GM18517 (cell line): Measurements from ENCODE around the gene KRTAP5-3.

Experiments
- ATAC-seq: cut with Tn5 transposase; IDR thresholded peaks from one replicate; pipeline ENCODE4 v1.9.1; 2021; ENCODE audit warnings: mild to moderate bottlenecking, moderate library complexity; ENCODE audit not compliant: unreplicated experiment

KRTAP5-3 gene

DNA sequence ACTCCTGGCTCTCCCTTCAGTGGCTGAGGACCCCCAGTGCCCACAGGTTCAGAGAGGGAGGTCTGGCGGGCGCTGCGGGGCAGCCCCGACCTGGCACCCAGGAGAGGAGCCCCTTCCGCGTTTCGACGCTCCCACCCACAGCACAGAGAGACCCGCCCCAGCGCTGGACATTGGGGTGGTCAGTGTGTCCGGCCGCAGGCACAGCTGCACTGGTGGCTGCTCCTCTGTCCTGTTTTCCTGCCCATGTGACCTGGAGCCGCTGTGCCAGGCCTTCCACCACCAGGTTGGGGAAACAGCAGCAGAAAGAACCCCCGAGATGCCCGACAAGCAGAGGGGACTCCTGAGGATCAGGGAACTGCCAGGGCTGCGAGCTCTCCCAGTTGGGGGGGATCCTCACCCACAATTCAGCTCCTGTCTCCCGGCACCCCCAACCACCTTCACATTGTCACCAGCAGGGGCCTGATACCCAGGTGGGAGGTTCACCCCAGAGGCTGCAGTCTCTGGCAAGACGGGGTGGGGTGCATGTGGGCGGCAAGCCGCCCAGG lies 35.0 kb upstream of the KRTAP5-3 start:
- no peak for ATAC-seq

DNA sequence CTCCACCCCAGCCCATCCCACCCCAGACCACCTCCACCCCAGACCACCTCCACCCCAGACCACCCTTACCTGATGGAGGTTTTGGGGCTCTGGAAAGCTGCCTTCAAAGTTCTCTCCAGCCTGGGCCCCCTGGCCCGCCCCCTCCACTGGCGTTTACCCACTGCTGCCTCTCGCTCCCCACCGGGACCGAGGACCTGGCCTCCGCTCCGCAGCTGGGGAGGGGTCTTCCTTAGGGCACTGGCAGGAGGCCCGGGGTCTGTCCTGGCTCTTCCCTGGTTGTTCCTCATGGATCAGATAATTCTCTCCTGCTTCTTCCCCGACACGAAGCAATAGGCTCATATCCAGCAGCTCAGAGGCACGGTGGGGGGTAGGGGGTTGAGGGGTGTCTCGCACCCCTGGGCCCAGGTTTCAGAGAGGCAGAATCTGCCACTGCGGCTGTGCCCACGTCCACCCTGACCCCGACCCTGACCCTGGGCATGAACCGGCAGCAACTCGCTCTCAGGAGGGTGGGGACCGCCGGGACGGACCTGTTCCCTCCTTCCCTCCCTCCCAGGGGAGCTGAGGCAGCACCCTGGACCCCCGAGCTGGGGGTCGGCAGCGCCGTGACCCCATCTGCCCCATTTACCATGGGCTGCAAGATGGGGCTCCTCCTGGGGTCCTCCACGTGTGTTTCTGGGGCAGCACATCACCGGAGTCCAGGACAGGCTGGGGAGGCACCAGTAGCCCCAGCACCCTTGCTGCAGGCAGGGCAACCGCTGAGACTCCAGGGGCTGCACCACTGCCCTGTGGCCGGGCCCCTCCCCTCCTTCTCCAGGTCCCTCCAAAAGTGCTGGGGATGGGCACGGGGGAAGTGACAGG lies 34.3 kb upstream of the KRTAP5-3 start:
- ATAC-seq, result no peak

DNA sequence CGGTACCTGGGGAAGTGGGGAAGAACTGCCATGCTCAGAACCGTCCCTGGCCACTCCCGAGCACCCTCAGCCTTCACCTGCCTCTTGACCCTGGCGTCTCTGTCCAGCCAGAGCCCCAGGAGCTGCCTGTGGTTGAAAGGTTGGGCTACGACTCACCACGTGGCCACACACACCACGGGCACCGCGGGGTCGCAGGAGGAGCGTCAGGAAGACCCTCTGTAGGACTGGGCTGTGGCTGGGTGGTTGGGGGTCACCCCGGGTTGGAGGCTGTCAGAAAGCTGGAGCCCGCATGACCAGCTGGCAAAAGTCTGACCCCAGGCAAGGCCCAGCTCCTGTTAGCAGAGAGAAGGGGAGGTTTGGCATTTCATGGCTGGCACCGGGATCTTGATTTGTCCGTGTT lies 32.8 kb upstream of the KRTAP5-3 start:
- no peak for ATAC-seq

DNA sequence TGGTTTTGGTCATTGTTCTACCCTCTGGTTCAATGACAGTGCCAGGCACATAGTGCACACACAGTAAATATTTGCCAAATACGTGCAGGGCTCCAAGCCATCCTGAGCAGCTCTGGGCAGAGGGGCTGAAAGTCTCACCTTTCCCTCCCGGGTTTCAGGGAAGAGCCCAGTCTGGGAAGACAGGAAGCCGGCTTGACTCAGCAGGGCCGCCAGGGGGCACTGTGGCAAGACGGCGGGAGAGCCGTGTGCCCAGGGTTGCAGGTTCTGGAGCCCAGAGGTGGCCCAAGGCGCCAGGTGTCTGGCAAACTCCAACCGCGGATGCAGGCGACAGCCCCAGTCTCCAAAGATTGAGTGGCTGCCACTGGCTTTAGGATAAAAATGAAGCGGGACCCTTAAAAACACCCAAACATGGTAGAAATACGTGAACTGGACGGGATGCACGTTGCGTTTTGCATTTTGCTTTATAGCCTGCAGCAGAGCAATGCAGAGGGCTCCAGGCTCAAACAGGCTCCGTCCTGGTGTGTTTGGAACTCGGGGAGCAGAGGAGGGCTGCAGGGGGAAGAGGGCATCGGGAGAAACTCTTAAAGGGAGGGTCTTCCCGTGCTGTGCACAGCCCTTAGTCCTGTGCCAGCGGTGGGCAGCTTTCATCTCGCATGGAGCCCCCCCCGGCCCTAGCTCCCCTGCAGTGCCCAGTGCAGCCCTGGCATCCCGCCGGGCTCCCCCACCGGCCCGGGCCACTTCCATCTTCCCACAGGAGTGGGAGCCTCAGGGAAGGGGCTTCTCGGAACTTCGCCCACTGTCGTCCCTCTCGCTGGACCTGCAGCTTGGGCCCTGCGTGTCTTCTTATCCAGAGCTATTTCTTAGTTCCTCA lies 32.0 kb upstream of the KRTAP5-3 start:
- no peak for ATAC-seq

DNA sequence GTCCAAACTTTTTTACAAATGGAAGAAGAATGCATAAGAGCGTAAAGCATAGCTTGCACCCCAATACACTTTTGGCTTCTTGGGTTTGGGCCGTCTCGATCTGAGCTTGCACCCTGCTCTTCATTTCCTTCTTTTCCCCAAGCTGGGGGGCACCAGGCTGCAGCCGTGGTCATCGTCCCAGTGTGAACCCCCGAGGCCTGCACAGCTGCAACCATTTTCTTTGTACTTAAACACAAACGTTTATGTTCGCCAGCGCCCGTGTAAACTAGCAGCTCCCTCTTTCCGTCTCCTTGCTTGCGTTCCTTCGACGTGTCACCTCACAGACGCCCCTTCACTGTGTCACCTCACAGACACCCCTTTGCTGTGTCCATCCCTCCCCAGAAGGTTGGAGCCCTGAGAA lies 31.4 kb upstream of the KRTAP5-3 start:
- ATAC-seq, result no peak

DNA sequence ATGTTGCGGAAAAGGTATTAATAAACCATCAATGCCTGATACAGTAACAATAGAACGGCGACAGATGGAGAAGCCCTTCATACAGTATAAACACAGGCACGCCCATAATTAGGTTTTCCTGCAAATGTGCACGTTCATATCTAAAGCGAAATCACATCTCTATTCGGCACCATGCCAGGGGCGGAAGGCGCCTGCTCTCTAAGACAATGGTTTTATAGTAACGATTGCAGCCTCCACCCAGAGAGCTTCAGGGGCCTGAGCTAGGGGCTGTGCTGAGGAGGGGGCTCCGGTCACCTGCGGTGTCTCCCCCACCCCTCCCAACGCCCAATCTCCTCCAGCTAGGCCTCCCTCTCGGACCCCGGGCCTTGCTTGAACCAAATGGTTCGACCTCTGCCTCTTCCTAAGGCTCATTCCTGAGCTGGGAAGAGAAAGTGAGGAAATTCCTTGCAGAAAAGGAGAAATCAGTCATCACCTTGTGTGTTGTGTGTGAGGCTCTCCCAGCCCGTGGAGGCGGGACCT lies 30.9 kb upstream of the KRTAP5-3 start:
- ATAC-seq, result no peak

DNA sequence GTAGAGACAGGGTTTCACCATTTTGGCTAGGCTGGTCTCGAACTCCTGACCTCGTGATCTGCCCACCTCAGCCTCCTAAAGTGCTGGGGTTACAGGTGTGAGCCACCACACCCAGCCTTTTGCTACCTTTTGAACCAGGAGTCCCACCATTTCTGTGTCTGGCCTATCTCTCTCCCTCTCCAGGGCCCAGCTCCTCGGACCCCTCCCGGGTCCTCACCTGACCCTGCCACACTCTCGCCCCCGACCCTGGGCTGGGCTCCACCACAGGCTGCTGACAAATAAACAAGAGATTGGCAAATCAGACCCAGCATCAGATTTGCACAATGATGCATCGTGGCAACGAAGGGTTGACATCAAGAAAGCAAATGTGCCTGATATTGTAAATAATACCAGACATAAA lies 30.1 kb upstream of the KRTAP5-3 start:
- no peak for ATAC-seq

DNA sequence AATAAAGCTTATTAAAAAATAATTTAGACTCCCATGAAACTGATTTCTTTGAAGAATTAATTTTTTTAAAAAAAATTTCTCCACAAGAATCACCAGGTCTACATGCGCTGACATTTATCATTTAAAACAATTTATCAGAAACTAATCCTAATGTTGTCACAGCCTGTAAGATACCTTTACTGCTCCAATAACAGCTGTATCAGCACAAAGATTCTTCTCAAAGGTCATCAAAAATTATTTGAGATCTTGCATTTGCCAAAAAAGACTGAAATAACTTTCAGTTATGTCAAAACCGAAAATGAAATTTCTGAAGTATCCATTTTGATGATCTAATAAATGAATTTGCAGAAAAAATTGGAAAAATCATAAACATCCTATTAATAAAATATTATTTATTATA lies 29.4 kb upstream of the KRTAP5-3 start:
- no peak for ATAC-seq

DNA sequence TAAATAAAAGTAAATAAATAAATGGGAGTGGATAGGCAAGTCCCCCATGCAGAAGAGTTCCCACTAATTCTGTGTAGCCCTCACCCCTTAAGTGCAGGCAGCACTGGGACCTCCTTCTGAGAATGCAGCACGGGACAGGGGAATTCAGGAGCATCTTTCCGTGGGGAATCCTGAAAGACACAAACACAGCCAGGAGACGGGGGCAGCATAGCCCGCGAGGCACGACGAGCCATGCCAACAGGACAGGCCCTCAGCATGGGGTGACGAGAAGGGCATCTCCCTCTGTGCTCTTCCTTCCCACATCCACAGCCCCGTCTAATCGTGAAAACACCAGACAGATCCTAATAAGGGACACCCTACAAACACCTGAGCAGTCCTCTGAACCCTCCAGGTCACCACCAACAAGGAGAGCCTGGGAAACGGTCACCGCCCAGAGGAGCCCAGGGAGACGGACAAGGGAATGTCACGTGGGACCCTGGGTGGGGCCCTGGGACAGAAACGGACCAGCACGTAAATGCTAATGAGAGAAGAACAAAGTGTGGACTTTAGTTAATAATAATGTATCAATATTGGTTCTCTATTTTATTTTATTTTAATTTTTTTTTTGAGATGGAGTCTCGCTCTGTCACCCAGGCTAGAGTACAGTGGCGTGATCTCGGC lies 28.2 kb upstream of the KRTAP5-3 start:
- no peak for ATAC-seq

DNA sequence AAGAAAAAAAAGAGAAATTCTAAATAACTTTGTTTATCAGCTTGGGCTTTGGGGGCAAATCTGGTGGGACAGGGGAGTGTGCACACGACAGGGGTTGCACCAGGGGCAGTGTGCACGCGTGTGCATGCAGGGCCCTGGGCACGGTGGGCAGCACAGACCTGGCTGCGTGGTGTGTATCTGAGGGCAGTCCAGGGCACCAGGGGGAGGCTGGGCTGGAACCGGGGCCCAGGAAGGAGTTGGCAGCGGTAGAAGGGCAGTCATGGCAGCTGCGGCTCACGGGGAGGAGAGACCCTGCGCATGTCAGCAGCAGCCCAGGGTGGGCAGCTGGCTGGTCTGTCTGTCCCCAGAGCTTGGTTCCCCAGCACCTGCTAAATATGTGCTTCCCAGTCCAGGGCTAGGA lies 25.6 kb upstream of the KRTAP5-3 start:
- no peak for ATAC-seq

DNA sequence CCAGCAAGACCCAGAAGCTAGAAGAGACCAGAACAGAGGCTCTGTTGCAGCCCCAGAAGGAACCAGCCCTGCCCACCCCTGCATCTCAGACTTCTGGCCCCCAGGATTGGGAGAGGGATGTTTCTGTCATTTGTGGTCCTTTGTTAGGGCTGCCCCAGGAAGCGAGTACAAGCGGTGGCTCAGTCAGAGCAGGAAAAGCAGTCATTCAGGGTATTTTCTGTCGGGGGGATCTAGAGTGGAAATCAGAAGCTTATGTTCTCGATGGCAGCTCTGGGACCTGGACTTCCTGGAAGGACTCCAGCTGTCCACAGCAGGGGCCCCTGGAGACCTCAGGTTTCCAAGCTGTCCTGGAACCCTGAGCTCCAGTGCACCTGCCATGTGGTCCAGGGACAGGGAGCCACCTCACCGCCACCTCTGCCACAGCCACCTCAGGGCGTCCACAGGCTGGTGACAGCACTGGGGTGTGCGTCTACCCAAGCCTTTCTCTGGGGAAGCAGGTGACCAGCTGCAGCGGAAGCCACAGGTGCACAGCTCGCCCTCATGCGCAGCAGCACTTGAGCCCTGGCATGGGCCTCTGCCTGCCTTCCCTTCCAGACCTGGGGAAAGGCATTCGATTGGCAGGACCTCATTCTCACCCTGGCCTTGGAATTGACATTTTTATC lies 23.9 kb upstream of the KRTAP5-3 start:
- no peak for ATAC-seq

DNA sequence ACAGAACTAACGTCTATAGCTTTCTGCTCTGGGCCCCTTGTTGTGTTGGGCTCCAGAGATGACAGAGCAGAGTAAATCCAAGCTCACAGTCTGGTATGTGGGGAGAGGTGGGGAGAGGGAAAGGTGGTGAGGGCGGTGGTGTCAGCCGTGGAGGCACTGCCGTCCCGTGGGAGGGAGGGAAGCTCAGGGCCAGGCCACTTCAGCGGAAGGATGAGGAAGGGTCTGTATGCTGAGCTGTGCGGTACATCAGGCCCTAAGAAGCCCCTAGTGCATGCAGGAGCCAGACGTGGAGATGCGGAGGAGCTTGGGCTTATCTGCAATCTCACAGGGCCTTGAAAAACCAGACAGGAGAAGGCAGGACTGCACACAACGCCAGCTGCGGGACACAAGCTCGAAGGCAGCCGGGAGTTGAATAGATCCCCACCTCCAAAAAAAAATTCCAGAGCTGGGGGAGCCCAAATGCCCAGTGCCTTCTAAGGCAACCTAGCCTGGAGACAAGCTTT lies 22.9 kb upstream of the KRTAP5-3 start:
- no peak for ATAC-seq

DNA sequence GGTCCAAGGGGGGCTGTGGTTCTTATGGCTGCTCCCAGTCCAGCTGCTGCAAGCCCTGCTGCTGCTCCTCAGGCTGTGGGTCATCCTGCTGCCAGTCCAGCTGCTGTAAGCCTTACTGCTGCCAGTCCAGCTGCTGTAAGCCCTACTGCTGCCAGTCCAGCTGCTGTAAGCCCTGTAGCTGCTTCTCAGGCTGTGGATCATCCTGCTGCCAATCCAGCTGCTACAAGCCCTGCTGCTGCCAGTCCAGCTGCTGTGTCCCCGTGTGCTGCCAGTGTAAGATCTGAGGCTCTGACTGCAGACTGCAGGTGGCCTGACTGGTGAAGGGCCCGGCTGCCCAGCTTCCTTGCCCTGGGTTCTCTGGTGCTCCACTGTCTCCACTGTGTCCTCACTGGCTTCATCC lies 22.0 kb upstream of the KRTAP5-3 start:
- no peak for ATAC-seq

DNA sequence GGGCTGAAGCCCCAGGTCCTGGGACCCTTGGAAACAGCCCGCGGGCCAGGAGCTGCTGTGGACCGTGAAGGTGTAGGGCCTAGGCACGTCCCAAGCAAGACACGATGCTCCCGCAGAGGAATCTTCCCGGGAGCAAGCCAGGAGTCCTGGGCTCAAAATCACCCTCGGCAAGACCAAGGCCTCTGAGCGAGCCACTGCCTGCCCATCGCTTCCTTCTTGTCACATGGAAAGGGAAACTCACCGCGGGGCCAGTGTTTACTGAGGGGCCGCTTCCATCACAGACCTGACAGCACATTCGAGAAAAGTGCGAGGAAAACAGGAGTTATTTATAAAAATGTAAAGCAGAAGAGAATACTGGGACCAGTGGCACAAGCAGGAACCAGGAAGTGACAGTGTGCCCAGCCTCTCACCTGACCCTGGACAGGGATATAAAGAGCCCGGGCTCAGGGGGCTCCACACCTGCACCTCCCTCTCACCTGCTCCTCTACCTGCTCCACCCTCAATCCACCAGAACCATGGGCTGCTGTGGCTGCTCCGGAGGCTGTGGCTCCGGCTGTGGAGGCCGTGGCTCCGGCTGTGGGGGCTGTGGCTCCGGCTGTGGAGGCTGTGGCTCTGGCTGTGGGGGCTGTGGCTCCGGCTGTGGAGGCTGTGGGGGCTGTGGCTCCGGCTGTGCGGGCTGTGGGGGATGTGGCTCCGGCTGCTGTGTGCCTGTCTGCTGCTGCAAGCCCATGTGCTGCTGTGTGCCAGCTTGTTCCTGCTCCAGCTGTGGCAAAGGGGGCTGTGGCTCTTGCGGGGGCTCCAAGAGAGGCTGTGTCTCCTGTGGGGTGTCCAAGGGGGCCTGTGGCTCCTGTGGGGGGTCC lies 21.3 kb upstream of the KRTAP5-3 start, which contains the start of gene KRTAP5-5:
TSS of gene KRTAP5-5 (plus strand) at position 450 of the 860 bp plus-strand sequence. CDS start at position 516, 66 bp downstream.
- ATAC-seq, result no peak

DNA sequence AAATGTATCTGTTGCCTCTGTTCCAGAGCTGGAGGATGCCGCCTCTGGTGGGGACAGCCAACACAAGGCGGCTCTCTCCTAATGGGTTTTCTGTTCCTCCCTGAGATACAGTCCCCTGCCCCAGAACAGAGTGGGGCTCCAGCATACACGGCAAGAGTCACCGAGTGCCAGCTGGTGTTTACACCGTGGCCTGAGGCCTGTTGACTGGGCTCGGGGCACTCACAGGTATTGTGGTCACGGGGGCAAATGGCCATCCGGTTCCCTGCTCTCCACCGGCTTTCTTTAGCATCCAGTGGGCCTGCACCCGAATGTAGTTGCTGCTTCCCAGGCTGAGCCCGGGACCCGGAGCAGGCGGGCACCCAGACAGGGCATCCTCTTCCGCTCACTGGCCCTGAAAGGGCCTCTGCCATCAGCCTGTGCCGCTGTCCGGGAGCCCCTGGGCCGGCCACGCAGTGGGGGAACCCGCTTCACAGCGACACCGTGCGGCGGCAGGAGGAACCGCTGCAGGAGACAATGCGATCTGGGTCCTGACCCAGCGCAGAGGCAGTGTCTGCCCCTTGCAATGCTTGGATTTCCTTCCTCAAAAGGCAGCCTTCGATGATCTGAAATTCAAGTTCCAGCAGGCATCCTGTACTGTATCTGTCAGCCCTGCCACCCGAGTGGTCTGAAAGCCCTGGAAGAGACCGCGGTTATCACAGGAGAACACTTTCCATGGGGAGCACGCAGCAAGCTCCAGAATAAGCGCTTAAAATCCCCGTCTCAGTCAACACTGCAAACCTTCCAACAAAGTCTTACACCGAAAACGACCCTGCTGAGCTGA lies 20.5 kb upstream of the KRTAP5-3 start:
- ATAC-seq, result no peak

DNA sequence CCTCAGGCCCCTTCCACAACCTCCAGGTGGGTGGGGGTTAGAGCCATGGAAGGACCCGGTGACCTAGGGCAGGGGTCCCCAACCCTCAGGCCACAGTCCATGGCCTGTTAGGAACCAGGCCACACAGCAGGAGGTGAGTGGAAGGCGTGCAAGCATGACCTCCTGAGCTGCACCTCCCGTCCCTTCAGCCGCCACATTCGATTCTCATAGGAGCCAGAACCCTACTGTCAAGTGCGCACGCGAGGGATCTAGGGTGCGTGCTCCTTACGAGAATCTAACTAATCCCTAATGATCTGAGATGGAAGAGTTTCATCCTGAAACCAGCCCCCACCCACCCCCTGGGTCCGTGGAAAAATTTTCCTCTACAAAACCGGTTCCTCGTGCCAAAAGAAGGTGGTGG lies 17.3 kb upstream of the KRTAP5-3 start:
- no peak for ATAC-seq

DNA sequence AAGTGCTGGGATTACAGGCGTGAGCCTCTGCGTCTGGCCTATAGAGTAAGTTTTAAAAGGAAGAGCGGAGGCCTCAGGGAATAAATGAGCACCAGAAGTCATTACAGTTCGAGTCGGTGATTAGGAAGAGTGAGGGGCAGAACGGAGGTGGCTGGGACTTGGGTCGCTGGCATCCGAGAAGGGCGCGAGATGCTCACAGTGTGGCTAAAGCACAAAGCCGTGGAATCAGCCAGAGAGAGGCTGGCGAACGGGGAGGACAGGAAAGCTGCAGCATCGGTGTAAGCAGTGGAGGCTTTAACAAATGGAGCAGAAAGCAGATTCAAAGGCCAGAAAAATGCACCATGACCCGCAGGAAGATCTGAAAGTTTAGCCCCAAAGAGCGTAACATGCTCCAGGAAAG lies 16.4 kb upstream of the KRTAP5-3 start:
- no peak for ATAC-seq

DNA sequence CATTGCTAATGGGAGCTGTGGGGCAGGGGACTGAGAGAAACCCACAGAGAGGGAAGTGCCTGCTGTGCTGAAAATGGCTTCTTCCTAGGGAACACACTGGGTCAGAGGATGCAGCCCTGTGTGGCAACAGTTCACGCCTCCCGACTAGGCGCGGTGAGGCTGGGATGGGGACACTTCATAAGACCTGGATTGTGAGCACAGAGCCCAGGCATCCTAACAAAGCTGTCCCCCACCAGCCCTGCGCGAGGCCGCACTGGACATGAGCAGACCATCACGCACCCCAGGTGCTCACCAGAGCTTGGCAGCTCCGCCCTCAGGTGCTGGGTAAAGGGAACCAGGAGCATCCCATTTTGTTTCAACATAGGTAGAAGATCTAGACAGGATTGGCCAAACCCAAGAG lies 15.5 kb upstream of the KRTAP5-3 start:
- no peak for ATAC-seq
